Gastrocnemius medialis (tissue), 4 donors: Measurements from ENCODE around the gene ALG12. TPM values are rescaled to one million over a fixed set of nuclear protein-coding genes. Genes with fewer than 3 reads are reported as not detected.

Source experiments
- ATAC-seq, 2 donors: fragments of 150-250 bp; one replicate each; pipeline ENCODE4 v1.9.1; 2016
- DNase-seq, 2 donors: peaks; one replicate each; pipeline ENCODE4 v3.0.0-alpha.2; 2019
- H3K27ac ChIP-seq, 4 donors: fragments of 200-600 bp; sonication (generic); 1 replicate in 1 of 4; 2 replicates in 3 of 4; pipeline ENCODE4 v1.5.1; 2016 to 2018; ENCODE audit warnings: mild to moderate bottlenecking in 2 of 4, moderate library complexity in 1 of 4
- H3K27me3 ChIP-seq, 3 donors: fragments of 200-600 bp; sonication (generic) in 2 of 3; 1 replicate in 1 of 3; 2 replicates in 2 of 3; pipeline versions ENCODE4 v1.5.1 to v1.6.0; 2016 to 2019; ENCODE audit warnings: mild to moderate bottlenecking in 1 of 3, moderate library complexity in 1 of 3
- H3K36me3 ChIP-seq, 2 donors: fragments of 200-600 bp; sonication (generic) in 1 of 2; one replicate each; pipeline ENCODE4 v1.5.1; 2017 to 2018
- H3K4me1 ChIP-seq, 2 donors: fragments of 200-600 bp; sonication (generic) in 1 of 2; one replicate each; pipeline ENCODE4 v1.5.1; 2016 to 2017; ENCODE audit warnings: mild to moderate bottlenecking in 2 of 2
- H3K4me3 ChIP-seq, 4 donors: fragments of 200-600 bp; sonication (generic) in 3 of 4; 1 replicate in 1 of 4; 2 replicates in 3 of 4; pipeline ENCODE4 v1.5.1; 2016 to 2019; ENCODE audit warnings: mild to moderate bottlenecking in 2 of 4
- H3K9me3 ChIP-seq, 3 donors: fragments of 200-600 bp; sonication (generic) in 2 of 3; 1 replicate in 1 of 3; 2 replicates in 2 of 3; pipeline ENCODE4 v1.5.1; 2016 to 2019
- POLR2A ChIP-seq, 2 donors: fragments of 450-650 bp; IDR thresholded peaks; one replicate each; pipeline ENCODE4 v1.6.1; 2017; ENCODE audit warnings: antibody characterized with exemption in 2 of 2, mild to moderate bottlenecking in 2 of 2, moderate library complexity in 2 of 2
- in situ Hi-C, 4 donors: fragments of 200-750 bp; cut with MboI; loops; one replicate each; pipeline versions ENCODE4 v1.15.0 to v1.8.0; 2017; ENCODE audit warnings: low sequenced_read_pairs in 4 of 4
- intact Hi-C: fragments of 100-400 bp; cut with DNase I; formaldehyde crosslinking; loops from one replicate; pipeline ENCODE4 v1.15.1; 2023; ENCODE audit warnings: low total_unique reads
- total RNA-seq, 4 donors: library from RNA; depleted of rRNA; stranded (reverse); fragments of >200 nt; gene quantifications; one replicate each; pipeline versions ENCODE4 v1.1.0 to v1.2.3, GENCODE V29; 2016
- TF ChIP-seq, protein P1 (sequence below), 5 experiments: fragments of 450-650 bp in 3 of 5; fragments of 200-600 bp in 2 of 5; sonication (generic) in 2 of 5; IDR thresholded peaks in 4 of 5; conservative IDR thresholded peaks in 1 of 5; 1 replicate in 4 of 5; 2 replicates in 1 of 5; pipeline ENCODE4 v1.5.1; 2016 to 2019; ENCODE audit warnings: antibody characterized with exemption in 5 of 5, mild to moderate bottlenecking in 3 of 5, moderate library complexity in 3 of 5

Gene ALG12
- total RNA-seq, 4 donors from 2014 or later: 6.4 to 9.6 (median 8.2) TPM

DNA sequence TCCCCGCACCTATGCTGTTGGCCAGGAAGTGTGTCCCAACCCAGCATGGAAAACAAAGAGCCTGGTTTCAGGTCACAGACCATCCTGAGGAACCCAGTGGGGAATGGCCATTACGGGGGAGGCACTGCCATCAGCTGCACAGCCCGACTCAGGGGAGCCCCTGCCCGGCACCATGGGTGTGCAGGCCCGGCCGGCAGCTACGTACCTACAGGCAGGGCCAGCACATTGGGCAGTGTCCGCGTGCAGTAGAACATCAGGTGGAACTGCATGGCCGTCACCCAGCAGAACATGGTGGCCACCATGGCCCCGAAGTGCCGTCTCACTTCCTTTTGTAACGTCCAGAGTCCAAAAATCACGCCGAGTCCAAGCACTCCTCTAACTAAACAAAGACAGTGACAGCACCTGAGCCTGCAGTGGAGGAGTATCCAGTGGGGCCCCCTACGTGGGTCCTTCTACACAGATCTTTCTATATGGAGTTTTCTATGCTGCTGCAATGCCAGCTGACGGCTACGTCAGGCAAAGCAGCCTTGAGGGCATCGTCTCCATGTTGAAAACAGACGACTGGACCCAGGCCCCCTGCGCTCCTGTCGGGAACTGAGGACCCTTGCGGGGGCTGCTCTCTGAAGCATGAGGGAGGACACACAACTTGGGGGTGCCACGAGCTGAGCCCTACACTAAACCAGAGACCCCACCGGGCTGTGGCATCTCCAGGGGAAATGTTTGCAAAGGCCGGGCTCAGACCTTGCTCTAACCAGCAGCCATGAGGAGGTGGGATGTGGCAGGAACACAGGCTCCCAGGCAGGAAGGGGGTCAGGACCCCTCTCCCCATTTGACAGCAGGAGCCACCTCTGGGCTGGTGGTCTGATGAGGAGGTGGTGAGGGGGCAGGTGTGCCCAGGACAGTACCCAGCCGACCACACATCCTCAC, 7.7 kb downstream of the ALG12 start:
- Histone ChIP-seq H3K27me3 (no peaks in the 10 kb centered on the region), H3K9me3 (no peaks in the 10 kb centered on the region), H3K36me3 (peaks cover 0 to 56% of the 10 kb centered on the region in 2 donors), H3K4me3 (no peak overlapping the region), H3K27ac (no peak overlapping the region), H3K4me1 (no peaks in the 10 kb centered on the region)
- no peak for TF ChIP-seq POLR2A (IDR thresholded peaks at IDR 0.05)
- TF ChIP-seq, protein P1, sequence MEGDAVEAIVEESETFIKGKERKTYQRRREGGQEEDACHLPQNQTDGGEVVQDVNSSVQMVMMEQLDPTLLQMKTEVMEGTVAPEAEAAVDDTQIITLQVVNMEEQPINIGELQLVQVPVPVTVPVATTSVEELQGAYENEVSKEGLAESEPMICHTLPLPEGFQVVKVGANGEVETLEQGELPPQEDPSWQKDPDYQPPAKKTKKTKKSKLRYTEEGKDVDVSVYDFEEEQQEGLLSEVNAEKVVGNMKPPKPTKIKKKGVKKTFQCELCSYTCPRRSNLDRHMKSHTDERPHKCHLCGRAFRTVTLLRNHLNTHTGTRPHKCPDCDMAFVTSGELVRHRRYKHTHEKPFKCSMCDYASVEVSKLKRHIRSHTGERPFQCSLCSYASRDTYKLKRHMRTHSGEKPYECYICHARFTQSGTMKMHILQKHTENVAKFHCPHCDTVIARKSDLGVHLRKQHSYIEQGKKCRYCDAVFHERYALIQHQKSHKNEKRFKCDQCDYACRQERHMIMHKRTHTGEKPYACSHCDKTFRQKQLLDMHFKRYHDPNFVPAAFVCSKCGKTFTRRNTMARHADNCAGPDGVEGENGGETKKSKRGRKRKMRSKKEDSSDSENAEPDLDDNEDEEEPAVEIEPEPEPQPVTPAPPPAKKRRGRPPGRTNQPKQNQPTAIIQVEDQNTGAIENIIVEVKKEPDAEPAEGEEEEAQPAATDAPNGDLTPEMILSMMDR (IDR thresholded peaks at IDR 0.05 in 4 of 5, conservative IDR thresholded peaks at IDR 0.05 in 1 of 5): no peak
- no peak for DNase-seq
- ATAC-seq: no peak
- intact Hi-C loops: no loop called here
- in situ Hi-C loops: loop anchor here in 2 of 4 donors (10.0 kb wide), 2 partner anchors 56 to 136 kb away; partner anchors contain the start of gene ZBED4 (in 1 of the 2)

DNA sequence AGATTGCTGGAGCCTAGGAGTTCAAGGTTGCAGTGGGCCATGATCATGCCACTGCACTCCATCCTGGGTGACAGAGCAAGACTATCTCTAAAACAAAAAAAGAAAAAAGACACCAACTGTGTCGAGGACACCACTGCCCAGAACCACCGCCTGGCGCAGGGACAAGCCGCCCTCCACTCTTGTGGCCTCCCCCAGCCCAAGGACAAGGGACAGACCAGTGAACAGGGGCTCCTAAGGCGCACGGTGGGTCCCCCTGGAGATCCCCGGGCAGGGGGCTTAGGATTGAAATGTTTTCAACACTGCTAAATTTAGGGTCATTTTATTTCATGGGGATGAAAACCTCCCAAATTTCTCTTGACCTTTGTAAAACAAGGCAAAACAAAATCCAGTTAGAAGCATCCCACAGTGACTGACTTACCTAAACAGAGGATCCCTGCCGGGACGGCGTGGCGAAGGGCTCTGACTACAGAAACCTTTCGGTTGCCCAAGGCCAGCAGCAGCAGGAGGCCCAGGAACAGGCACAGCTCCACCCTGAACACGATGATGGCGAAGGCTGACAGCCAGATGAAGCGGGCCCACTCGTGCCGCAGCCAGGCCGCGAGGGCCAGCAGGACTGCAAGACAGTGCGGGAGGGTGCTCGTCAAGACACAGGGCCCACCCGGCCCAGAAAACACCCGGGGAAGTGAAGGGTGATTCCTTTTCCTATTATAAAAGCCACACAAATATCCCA, 8.6 kb downstream of the ALG12 start:
- Histone ChIP-seq H3K27ac (no peak overlapping the region), H3K9me3 (no peaks in the 10 kb centered on the region), H3K27me3 (no peaks in the 10 kb centered on the region), H3K36me3 (peaks cover 0 to 56% of the 10 kb centered on the region in 2 donors), H3K4me1 (no peaks in the 10 kb centered on the region), H3K4me3 (no peak overlapping the region)
- TF ChIP-seq POLR2A (IDR thresholded peaks at IDR 0.05): no peak
- TF ChIP-seq, protein P1 (IDR thresholded peaks at IDR 0.05 in 4 of 5, conservative IDR thresholded peaks at IDR 0.05 in 1 of 5): no peak
- in situ Hi-C loops: loop anchor here in 2 of 4 donors (10.0 kb wide), 2 partner anchors 55 to 135 kb away; partner anchors contain the start of gene ZBED4 (in 1 of the 2)
- intact Hi-C loops: no loop called here
- ATAC-seq (no peak), DNase-seq (no peak)

DNA sequence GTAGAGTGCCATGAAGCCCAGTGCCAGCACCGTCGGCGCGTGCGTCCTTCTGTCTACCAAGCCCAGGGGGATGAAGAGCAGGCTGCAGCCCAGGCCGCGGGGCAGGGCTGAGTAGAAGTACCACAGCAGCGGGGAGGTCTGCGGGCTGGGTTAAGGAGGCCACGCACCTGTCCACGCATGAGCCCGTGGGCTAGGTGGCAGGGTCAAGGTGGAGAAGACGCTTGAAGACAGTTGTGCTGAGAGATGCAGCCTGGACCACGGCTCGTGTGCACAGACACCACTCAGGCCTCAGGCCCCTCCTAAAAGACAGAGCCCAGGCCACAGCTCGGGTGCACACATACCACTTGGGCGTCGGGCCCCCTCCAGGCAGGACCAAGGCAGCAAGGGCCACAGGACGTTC, 10.4 kb downstream of the ALG12 start:
- in situ Hi-C loops: no loop called here
- TF ChIP-seq, protein P1 (IDR thresholded peaks at IDR 0.05 in 4 of 5, conservative IDR thresholded peaks at IDR 0.05 in 1 of 5): no peak
- TF ChIP-seq POLR2A (IDR thresholded peaks at IDR 0.05): no peak

DNA sequence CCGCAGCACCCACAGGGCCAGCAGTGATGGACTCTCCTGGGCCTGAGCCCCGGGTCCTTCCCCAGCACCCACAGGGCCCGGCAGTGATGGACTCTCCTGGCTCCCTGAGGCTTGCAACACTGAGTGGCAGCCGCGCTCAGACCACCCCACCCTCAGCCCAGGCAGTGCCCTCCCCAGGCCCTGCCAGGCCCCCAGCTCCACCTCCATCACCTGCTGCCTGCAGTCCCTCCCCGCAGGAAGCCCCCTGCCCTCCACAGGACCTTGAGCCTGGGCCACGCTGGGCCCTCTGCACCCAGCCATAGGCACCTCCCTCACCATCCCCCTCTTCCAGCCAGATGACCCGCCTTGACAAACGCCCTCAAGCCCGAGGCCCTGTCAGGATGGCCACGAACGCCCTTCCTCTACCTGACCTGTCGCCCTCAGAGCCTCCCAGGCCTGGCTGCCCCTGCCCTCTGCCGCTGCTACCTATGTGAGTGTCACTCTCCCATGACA, 11.4 kb downstream of the ALG12 start:
- no peaks in the 10 kb centered on the region for H3K4me1 ChIP-seq
- H3K9me3 ChIP-seq: no peaks in the 10 kb centered on the region
- in situ Hi-C loops (no loop called here), intact Hi-C loops (no loop called here)
- H3K4me3 ChIP-seq: no peak overlapping the region
- H3K27me3 ChIP-seq: no peaks in the 10 kb centered on the region
- H3K36me3 ChIP-seq: peaks cover 0 to 67% of the 10 kb centered on the region in 2 donors
- no peak for TF ChIP-seq POLR2A (IDR thresholded peaks at IDR 0.05)
- TF ChIP-seq, protein P1 (IDR thresholded peaks at IDR 0.05 in 4 of 5, conservative IDR thresholded peaks at IDR 0.05 in 1 of 5): no peak
- no peak overlapping the region for H3K27ac ChIP-seq
- ATAC-seq (no peak), DNase-seq (no peak)

More for the DNA sequence above, 10.4 kb downstream of the ALG12 start:
- DNase-seq (no peak), ATAC-seq (no peak)
- no peaks in the 10 kb centered on the region for H3K9me3 ChIP-seq
- H3K27me3 ChIP-seq: no peaks in the 10 kb centered on the region
- intact Hi-C loops: no loop called here
- H3K4me1 ChIP-seq: no peaks in the 10 kb centered on the region
- H3K4me3 ChIP-seq: no peak overlapping the region
- H3K36me3 ChIP-seq: peaks cover 0 to 64% of the 10 kb centered on the region in 2 donors
- H3K27ac ChIP-seq: no peak overlapping the region
